ENCODE data around the gene NLGN1. TPM values are rescaled to one million over a fixed set of nuclear protein-coding genes. Genes with fewer than 3 reads are reported as not detected.

Gene NLGN1
- total RNA-seq, 1 experiment from 2014 or later = 5.2 TPM

DNA sequence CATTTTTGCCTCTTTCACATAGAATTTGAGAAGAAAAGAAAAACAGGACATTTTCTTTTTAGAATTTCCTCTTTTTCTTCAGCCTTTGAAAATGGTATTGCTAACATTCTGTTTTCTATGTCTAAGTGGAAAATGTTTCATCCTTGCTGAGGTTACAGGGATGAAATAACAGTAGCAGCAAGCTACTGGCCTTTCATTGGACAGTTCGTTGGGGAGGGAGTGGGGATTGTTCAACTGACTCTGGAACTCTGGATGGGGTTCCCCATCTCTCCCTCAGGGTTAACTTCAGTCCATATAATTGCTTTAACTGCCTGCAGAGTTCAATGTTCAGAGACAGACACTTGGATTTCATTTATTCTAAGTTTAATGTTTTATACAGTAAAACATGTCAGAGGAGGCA is 346.0 kb downstream of the NLGN1 start:
- WGBS (ENCODE audit: extremely low coverage, insufficient read length, low lambda C conversion rate) = no CpG with 5 or more reads among the region's 1 CpG
- H2AFZ ChIP-seq (ENCODE audit: low read length) = no peak overlapping the region
- TF ChIP-seq, protein P1, sequence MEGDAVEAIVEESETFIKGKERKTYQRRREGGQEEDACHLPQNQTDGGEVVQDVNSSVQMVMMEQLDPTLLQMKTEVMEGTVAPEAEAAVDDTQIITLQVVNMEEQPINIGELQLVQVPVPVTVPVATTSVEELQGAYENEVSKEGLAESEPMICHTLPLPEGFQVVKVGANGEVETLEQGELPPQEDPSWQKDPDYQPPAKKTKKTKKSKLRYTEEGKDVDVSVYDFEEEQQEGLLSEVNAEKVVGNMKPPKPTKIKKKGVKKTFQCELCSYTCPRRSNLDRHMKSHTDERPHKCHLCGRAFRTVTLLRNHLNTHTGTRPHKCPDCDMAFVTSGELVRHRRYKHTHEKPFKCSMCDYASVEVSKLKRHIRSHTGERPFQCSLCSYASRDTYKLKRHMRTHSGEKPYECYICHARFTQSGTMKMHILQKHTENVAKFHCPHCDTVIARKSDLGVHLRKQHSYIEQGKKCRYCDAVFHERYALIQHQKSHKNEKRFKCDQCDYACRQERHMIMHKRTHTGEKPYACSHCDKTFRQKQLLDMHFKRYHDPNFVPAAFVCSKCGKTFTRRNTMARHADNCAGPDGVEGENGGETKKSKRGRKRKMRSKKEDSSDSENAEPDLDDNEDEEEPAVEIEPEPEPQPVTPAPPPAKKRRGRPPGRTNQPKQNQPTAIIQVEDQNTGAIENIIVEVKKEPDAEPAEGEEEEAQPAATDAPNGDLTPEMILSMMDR (conservative IDR thresholded peaks at IDR 0.05) = no peak
- H3K56ac ChIP-seq (ENCODE audit: insufficient read length, low read depth, low read length) = no peak overlapping the region
- no peaks in the 10 kb centered on the region for H3K23me2 ChIP-seq (ENCODE audit: insufficient read length, low read depth, low read length, poor library complexity, severe bottlenecking)
- Mint-ChIP-seq H3K27ac (no peak overlapping the region), H3K9me3 (peaks cover 2 to 6% of the 10 kb centered on the region in 2 experiments; a peak in 3 of 5 replicates), H3K36me3 (ENCODE audit: insufficient read depth in 1 of 3, low read depth in 3 of 3) (peaks cover 2 to 11% (median 4%) of the 10 kb centered on the region in 3 experiments; a peak in 3 of 7 replicates), H3K4me3 (no peak overlapping the region), H3K4me1 (peaks cover 15 to 16% of the 10 kb centered on the region in 2 experiments), H3K27me3 (ENCODE audit: low read depth) (no peaks in the 10 kb centered on the region)
- peaks cover 2% of the 10 kb centered on the region; the same call in 1 of the 2 replicates for H3K4me1 ChIP-seq (ENCODE audit: insufficient read depth, low read length)
- H4K91ac ChIP-seq (ENCODE audit: insufficient read length, low read depth, low read length) = no peak overlapping the region
- H2BK12ac ChIP-seq (ENCODE audit: insufficient read length, low read depth, low read length) = no peak overlapping the region
- no peak for DNase-seq
- no peaks in the 10 kb centered on the region for H3K79me1 ChIP-seq (ENCODE audit: insufficient read depth, low read depth, low read length, poor library complexity, severe bottlenecking)
- no peak overlapping the region for H4K5ac ChIP-seq (ENCODE audit: insufficient read length, low read depth, low read length)
- no peak overlapping the region for H2BK5ac ChIP-seq (ENCODE audit: insufficient read length, low read length)
- no peak overlapping the region for H3K23ac ChIP-seq (ENCODE audit: insufficient read length, low read depth, low read length)
- H3K27ac ChIP-seq (ENCODE audit: insufficient read length, low read depth, low read length) = no peak overlapping the region
- no peak overlapping the region for H2BK20ac ChIP-seq (ENCODE audit: low read depth, low read length, poor library complexity, severe bottlenecking)
- H2BK120ac ChIP-seq (ENCODE audit: low read depth, low read length, poor library complexity, severe bottlenecking) = no peak overlapping the region
- no peaks in the 10 kb centered on the region for H3K79me2 ChIP-seq (ENCODE audit: insufficient read depth, low read length)
- no peaks in the 10 kb centered on the region for H3K27me3 ChIP-seq (ENCODE audit: insufficient read depth, low read length)
- H2BK15ac ChIP-seq (ENCODE audit: low read depth, low read length) = no peak overlapping the region
- H3K9ac ChIP-seq (ENCODE audit: extremely low read depth, insufficient read length, low read length) = no peak overlapping the region
- H4K8ac ChIP-seq (replicated peaks; ENCODE audit: insufficient read length, low read depth, low read length) = no peak overlapping the region
- H3K9me3 ChIP-seq (ENCODE audit: control insufficient read depth, low read depth, low read length) = no peaks in the 10 kb centered on the region
- no peak overlapping the region for H3K18ac ChIP-seq (ENCODE audit: insufficient read length, low read depth, low read length)
- no peak overlapping the region for H3K4me2 ChIP-seq (ENCODE audit: insufficient read depth, insufficient read length, low read length)
- no peak overlapping the region for H3T11ph ChIP-seq (ENCODE audit: low read length)
- no peak overlapping the region for H3K4ac ChIP-seq (ENCODE audit: low read depth, low read length)
- H2AK5ac ChIP-seq (ENCODE audit: insufficient read length, low read length) = no peak overlapping the region
- H3K14ac ChIP-seq (ENCODE audit: insufficient read depth, low read length) = no peak overlapping the region
- no peaks in the 10 kb centered on the region for H4K20me1 ChIP-seq (ENCODE audit: control insufficient read depth, insufficient read depth, insufficient read length)

Data from H9 (cell line).